Heart right ventricle (tissue), 16 donors: Measurements from ENCODE around the gene MACROD2. TPM values are rescaled to one million over a fixed set of nuclear protein-coding genes. Genes with fewer than 3 reads are reported as not detected.

Experiments
- ATAC-seq, 8 donors: fragments of 200-7000 bp; cut with Tn5 transposase; one replicate each; pipeline ENCODE4 v1.9.1; 2020; ENCODE audit warnings: mild to moderate bottlenecking in 8 of 8, moderate library complexity in 8 of 8, moderate number of reproducible peaks in 1 of 8
- DNase-seq, 2 donors: peaks; one replicate each; pipeline ENCODE4 v3.0.0-alpha.2; 2020
- H3K27ac ChIP-seq, 10 donors: fragments of 200-600 bp; sonication (generic) in 2 of 10; one replicate each; pipeline versions ENCODE4 v1.5.0 to v1.8.0; 2020 to 2022; ENCODE audit warnings: mild to moderate bottlenecking in 3 of 10
- H3K27me3 ChIP-seq, 7 donors: fragments of 200-600 bp; one replicate each; pipeline ENCODE4 v1.8.0; 2021 to 2022; ENCODE audit warnings: mild to moderate bottlenecking in 2 of 7
- H3K36me3 ChIP-seq, 9 donors: fragments of 200-600 bp; sonication (generic) in 1 of 9; one replicate each; pipeline versions ENCODE4 v1.5.0 to v1.8.0; 2020 to 2022; ENCODE audit warnings: mild to moderate bottlenecking in 2 of 9
- H3K4me1 ChIP-seq, 9 donors: fragments of 200-600 bp; sonication (generic) in 1 of 9; one replicate each; pipeline versions ENCODE4 v1.5.0 to v1.8.0; 2020 to 2022; ENCODE audit warnings: mild to moderate bottlenecking in 4 of 9
- H3K4me3 ChIP-seq, 10 donors: fragments of 200-600 bp; sonication (generic) in 2 of 10; one replicate each; pipeline versions ENCODE4 v1.5.0 to v1.8.0; 2020 to 2022; ENCODE audit warnings: mild to moderate bottlenecking in 7 of 10, moderate library complexity in 2 of 10
- H3K9me3 ChIP-seq, 11 donors: fragments of 200-600 bp in 10 of 11; sonication (generic) in 2 of 11; one replicate each; pipeline versions ENCODE4 v1.5.0 to v1.8.0; 2013 to 2022; ENCODE audit warnings: mild to moderate bottlenecking in 2 of 11, control low read depth in 1 of 11, moderate library complexity in 1 of 11
- WGBS, 2 donors: extraction: QIAGEN DNeasy Blood & Tissue Kit; methylation state at CpG; one replicate each; pipeline ENCODE4 v1.1.7; 2013; ENCODE audit warnings: inconsistent platforms in 1 of 2; 5-methylcytosine and 5-hydroxymethylcytosine counted together
- intact Hi-C, 10 donors: fragments of 100-400 bp; cut with DNase I; formaldehyde crosslinking; loops; one replicate each; pipeline versions ENCODE4 v1.11.1 to v1.14.2; 2022
- polyA plus RNA-seq, 2 donors: library from polyadenylated mRNA; stranded (reverse); fragments of 200-250 nt; gene quantifications; one replicate each; pipeline ENCODE4 v1.2.3, GENCODE V29; 2013
- total RNA-seq, 10 donors: library from RNA; stranded (reverse); fragmentation: NEBNext Ultra II Directional in 3 of 10; extraction: Animal tissue kit (Norgen Biotek cat#: 25700) in 3 of 10; gene quantifications; one replicate each; pipeline versions ENCODE4 v1.2.1 to v1.2.4, GENCODE V29; 2021 to 2023
- TF ChIP-seq, protein P1 (sequence below), 9 donors: fragments of 200-600 bp; sonication (generic) in 2 of 9; IDR thresholded peaks; one replicate each; pipeline versions ENCODE4 v1.5.0 to v1.8.0; 2021 to 2022; ENCODE audit warnings: antibody characterized with exemption in 9 of 9, mild to moderate bottlenecking in 5 of 9, moderate library complexity in 1 of 9
- donor health status: Arrhythmogenic right ventricular cardiomyopathy.
- donor health status: ischemic (EF 13 %, LVEDD 7.1; RV severe dilation, severe dysfunction).
- donor health status: healthy with polysubstance abuse.
- donor health status: DM: no; HTN: yes; CAD: no.
- donor health status: DM: no; HTN: no; CAD: no.
- donor health status: ischemic (EF 25% LVEDD 6.9; RV normal size, moderate dysfunction).
- donor health status: ischemic (EF 25% LVEDD 5.7; RV mildly dilated, moderate dysfunction).
- donor health status: healthy.
- donor health status: DM: yes; HTN: yes; CAD: no.
- donor health status: Ischemic cardiomyopathy.
- donor health status: ischemic (EF 35%, LVEDD 5.7; RV mildly dilated, moderate dysfunction).
- donor health status: nonischemic (EF 11% LVEDD 7.7; RV severe dilation, severe dysfunction).
- donor health status: DM: yes; HTN: yes; CAD: no.
- donor health status: PGD.
- donor health status: ischemic (EF 29% LVEDD 5.4; RV normal size, mild dysfunction).
- donor health status: nonischemic (EF 23%, LVEDD 6.1; RV moderate dilation, normal function).

Gene MACROD2
- total and polyA plus RNA-seq, 12 donors, result 0.28 to 6.4 (median 4.1) TPM

DNA sequence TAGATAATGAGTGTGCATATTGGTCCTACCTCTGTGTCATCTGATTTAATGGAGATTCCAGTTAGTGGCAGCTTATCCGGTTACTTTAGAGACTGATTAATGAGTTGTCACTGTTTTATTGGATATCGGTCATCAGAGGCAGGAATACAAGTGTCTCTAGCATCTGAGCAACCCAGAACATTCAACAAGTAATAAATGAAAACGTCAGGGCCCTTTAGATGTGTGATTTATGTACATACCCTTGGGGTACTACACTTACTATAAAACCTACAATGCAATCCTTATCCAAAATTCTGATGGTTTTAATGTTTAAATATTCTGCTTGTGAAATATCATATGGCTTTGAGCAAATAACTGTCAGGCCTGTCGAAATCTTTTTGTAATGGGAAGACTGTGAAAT lies 1460.0 kb downstream of the MACROD2 start:
- intact Hi-C loops, result loop anchor here in 2 of 10 donors (2.0 to 10.0 kb wide), 2 partner anchors 20 to 60 kb away; no protein-coding TSS in a partner anchor
- no peaks in the 10 kb centered on the region for H3K4me1 ChIP-seq
- 64 to 68% methylated on average over 4 of the region's 4 CpGs for WGBS, 2 donors
- ATAC-seq (no peak), DNase-seq (no peak)
- no peak overlapping the region for H3K4me3 ChIP-seq
- TF ChIP-seq, protein P1, sequence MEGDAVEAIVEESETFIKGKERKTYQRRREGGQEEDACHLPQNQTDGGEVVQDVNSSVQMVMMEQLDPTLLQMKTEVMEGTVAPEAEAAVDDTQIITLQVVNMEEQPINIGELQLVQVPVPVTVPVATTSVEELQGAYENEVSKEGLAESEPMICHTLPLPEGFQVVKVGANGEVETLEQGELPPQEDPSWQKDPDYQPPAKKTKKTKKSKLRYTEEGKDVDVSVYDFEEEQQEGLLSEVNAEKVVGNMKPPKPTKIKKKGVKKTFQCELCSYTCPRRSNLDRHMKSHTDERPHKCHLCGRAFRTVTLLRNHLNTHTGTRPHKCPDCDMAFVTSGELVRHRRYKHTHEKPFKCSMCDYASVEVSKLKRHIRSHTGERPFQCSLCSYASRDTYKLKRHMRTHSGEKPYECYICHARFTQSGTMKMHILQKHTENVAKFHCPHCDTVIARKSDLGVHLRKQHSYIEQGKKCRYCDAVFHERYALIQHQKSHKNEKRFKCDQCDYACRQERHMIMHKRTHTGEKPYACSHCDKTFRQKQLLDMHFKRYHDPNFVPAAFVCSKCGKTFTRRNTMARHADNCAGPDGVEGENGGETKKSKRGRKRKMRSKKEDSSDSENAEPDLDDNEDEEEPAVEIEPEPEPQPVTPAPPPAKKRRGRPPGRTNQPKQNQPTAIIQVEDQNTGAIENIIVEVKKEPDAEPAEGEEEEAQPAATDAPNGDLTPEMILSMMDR (IDR thresholded peaks at IDR 0.05), result no peak
- H3K27me3 ChIP-seq, result no peaks in the 10 kb centered on the region
- H3K36me3 ChIP-seq, result no peaks in the 10 kb centered on the region
- no peak overlapping the region for H3K27ac ChIP-seq
- no peaks in the 10 kb centered on the region for H3K9me3 ChIP-seq

DNA sequence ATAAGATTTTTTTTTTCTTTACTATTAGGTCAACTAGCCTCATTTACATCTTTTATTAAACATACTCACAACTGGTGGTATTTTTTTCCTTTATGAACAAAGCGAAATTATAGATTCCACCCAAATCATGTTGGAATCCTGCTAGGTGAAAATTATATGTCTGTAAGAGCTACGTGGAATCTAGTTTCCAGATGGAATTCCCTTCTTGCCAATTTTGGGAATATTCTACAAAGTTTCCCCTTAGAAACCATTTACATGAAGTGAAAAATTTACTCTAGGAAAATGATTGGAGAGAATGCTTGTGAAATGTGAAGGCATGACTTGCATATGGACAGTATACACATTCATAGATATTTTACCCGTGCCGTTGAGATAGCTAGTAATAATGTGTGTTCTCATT lies 1466.6 kb downstream of the MACROD2 start:
- Histone ChIP-seq H3K4me3 (no peak overlapping the region), H3K36me3 (no peaks in the 10 kb centered on the region), H3K9me3 (no peaks in the 10 kb centered on the region), H3K27me3 (no peaks in the 10 kb centered on the region), H3K4me1 (no peaks in the 10 kb centered on the region), H3K27ac (no peak overlapping the region)
- intact Hi-C loops, result loop anchor here in 1 of 10 donors (10.0 kb wide), 1 partner anchor 467 kb away; no protein-coding TSS in a partner anchor
- 94 to 96% methylated on average over 4 of the region's 4 CpGs for WGBS, 2 donors
- ATAC-seq (no peak), DNase-seq (no peak)
- TF ChIP-seq, protein P1 (IDR thresholded peaks at IDR 0.05), result no peak

DNA sequence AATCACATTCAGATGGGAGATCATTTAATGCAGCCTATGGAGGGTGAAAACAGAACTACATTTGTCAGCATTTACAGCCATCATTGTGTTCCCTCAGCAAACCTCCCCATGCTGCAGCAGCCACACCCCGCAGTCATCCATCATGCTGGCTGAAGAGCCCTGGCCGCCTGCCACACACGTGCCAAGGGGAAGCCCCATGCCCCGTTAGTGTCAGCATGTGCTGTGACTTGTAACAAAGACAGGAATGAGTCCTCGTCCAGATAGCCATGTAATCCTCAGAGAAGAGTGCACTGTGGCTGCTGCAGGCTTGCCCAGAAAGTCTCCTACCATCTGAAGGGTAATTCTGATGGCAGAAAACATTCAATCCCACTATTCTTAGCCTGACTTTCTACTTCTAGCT lies 1480.2 kb downstream of the MACROD2 start:
- 14 to 19% methylated on average over 5 of the region's 5 CpGs for WGBS, 2 donors
- DNase-seq (peak; percentile 29 to 36), ATAC-seq (peak in 6 of 8 donors; percentile 33 to 82 (median 62))
- Histone ChIP-seq H3K4me3 (no peak overlapping the region), H3K36me3 (no peaks in the 10 kb centered on the region), H3K27me3 (no peaks in the 10 kb centered on the region), H3K27ac (no peak overlapping the region), H3K4me1 (peaks cover 0 to 9% (median 0%) of the 10 kb centered on the region in 9 donors), H3K9me3 (no peaks in the 10 kb centered on the region)
- intact Hi-C loops, result no loop called here
- TF ChIP-seq, protein P1 (IDR thresholded peaks at IDR 0.05), result no peak

DNA sequence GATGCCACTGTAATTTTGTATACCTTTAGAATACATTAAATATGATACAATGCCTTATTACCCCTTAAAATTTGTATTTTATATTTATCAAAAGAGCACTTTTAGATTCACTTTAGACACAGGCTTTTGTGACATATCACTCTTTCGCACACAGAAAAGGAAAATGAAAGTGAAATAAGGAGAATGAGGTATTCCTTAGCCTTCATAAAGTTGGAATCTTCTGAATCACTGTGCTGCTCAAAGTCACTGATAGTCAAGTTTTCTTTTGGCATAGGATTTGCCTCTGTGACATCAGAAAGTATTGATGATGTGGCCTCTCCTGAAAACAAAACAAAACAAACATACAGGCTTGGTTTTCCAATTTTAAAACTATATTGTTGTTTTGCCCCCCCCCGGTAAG lies 1480.9 kb downstream of the MACROD2 start:
- ATAC-seq, result no peak
- 76 to 83% methylated on average over 2 of the region's 2 CpGs for WGBS, 2 donors

More for the DNA sequence above, 1480.9 kb downstream of the MACROD2 start:
- Histone ChIP-seq H3K36me3 (no peaks in the 10 kb centered on the region), H3K9me3 (no peaks in the 10 kb centered on the region), H3K4me1 (peaks cover 0 to 9% (median 0%) of the 10 kb centered on the region in 9 donors), H3K27ac (no peak overlapping the region), H3K27me3 (no peaks in the 10 kb centered on the region), H3K4me3 (no peak overlapping the region)
- intact Hi-C loops, result no loop called here
- TF ChIP-seq, protein P1 (IDR thresholded peaks at IDR 0.05), result no peak
- no peak for DNase-seq
